Measurements from ENCODE around the gene NRG2.

GRCh38 chr5:139906661-139907060 lies 136.4 kb downstream of the NRG2 start:
- TF ChIP-seq, protein P1, sequence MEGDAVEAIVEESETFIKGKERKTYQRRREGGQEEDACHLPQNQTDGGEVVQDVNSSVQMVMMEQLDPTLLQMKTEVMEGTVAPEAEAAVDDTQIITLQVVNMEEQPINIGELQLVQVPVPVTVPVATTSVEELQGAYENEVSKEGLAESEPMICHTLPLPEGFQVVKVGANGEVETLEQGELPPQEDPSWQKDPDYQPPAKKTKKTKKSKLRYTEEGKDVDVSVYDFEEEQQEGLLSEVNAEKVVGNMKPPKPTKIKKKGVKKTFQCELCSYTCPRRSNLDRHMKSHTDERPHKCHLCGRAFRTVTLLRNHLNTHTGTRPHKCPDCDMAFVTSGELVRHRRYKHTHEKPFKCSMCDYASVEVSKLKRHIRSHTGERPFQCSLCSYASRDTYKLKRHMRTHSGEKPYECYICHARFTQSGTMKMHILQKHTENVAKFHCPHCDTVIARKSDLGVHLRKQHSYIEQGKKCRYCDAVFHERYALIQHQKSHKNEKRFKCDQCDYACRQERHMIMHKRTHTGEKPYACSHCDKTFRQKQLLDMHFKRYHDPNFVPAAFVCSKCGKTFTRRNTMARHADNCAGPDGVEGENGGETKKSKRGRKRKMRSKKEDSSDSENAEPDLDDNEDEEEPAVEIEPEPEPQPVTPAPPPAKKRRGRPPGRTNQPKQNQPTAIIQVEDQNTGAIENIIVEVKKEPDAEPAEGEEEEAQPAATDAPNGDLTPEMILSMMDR (IDR thresholded peaks at IDR 0.05), result no peak
- TF ChIP-seq EP300 (IDR thresholded peaks at IDR 0.05) (no peak), POLR2A (IDR thresholded peaks at IDR 0.05) (no peak), POLR2AphosphoS5 (IDR thresholded peaks at IDR 0.05) (no peak)
